HepG2 (cell line): ENCODE measurements around the gene NEURL1B. TPM values are rescaled to one million over a fixed set of nuclear protein-coding genes. Genes with fewer than 3 reads are reported as not detected.
A peak's percentile ranks its signal among the peaks of the same experiment; 100 is the strongest.

Source experiments
- ATAC-seq: fragments of 200-7000 bp; cut with Tn5 transposase; 3 replicates; pipeline ENCODE4 v1.9.1; 2020; ENCODE audit warnings: mild to moderate bottlenecking, moderate library complexity
- BruUV-seq: library from RNA; stranded (reverse); fragments of 400-500 nt; replicated peaks from 2 replicates; lab custom pipeline; 2021; lab: Mats Ljungman, UMichigan
- CTCF ChIA-PET: fragments of 300-600 bp; formaldehyde crosslinking; extraction: SDS; loops from one replicate; lab custom pipeline; 2021; ENCODE audit warnings: low total read pairs, inconsistent platforms, low intra/inter-chr PET ratio; lab: Yijun Ruan, JAX
- POLR2A ChIA-PET: fragments of 350-600 bp; sonication (Branson Sonifier 250); formaldehyde crosslinking; loops from one replicate; lab custom pipeline; 2020; ENCODE audit warnings: antibody characterized with exemption, inconsistent platforms; lab: Yijun Ruan, JAX
- DNase-seq: peaks from one replicate; pipeline ENCODE4 v3.0.0-alpha.2; 2015; ENCODE audit warnings: low spot score
- FAIRE-seq: peaks from 3 replicates; lab custom pipeline; 2011; peaks lifted over from hg19 to GRCh38; lab: Jason Lieb, UNC
- H2AFZ ChIP-seq: one replicate; pipeline ENCODE4 v1.6.1; 2011; ENCODE audit warnings: low read length, inconsistent platforms
- H3K27ac ChIP-seq: fragments of 300-600 bp; 3 replicates; pipeline ENCODE4 v1.8.0; 2011; ENCODE audit warnings: mixed run types, mild to moderate bottlenecking, mixed read lengths, low read length, inconsistent platforms; ENCODE audit not compliant: insufficient read depth; ENCODE audit errors: extremely low read length
- H3K27me3 ChIP-seq, 2 experiments: fragments of 200-600 bp in 1 of 2; 2 replicates in 1 of 2; 3 replicates in 1 of 2; pipeline versions ENCODE4 v1.6.0 to v1.8.0; 2011; ENCODE audit warnings: low read length in 2 of 2, mild to moderate bottlenecking in 2 of 2, moderate library complexity in 2 of 2, inconsistent platforms in 1 of 2; ENCODE audit not compliant: insufficient read depth in 2 of 2, control insufficient read depth in 1 of 2
- H3K36me3 ChIP-seq, 2 experiments: fragments of 200-600 bp in 1 of 2; replicated peaks in 1 of 2; 2 replicates in 1 of 2; 3 replicates in 1 of 2; pipeline versions ENCODE4 v1.5.1 to v1.8.0; 2011; ENCODE audit warnings: low read length in 2 of 2, inconsistent platforms in 1 of 2; ENCODE audit not compliant: insufficient read depth in 2 of 2, control insufficient read depth in 1 of 2
- H3K4me1 ChIP-seq: 2 replicates; pipeline ENCODE4 v1.5.1; 2012; ENCODE audit warnings: low read length, inconsistent platforms; ENCODE audit not compliant: insufficient read depth
- H3K4me2 ChIP-seq: 2 replicates; pipeline ENCODE4 v1.6.0; 2011; ENCODE audit warnings: low read depth, low read length, inconsistent platforms
- H3K4me3 ChIP-seq, 3 experiments: fragments of 200-600 bp in 1 of 3; sonication (generic), shearing (Covaris generic) in 1 of 3; replicated peaks in 1 of 3; 2 replicates each; pipeline ENCODE4 v1.5.1; 2011 to 2016; ENCODE audit warnings: low read length in 3 of 3, inconsistent platforms in 2 of 3, low read depth in 2 of 3, mild to moderate bottlenecking in 2 of 3, control low read depth in 1 of 3, mixed read lengths in 1 of 3; ENCODE audit not compliant: insufficient read depth in 1 of 3
- H3K79me2 ChIP-seq: one replicate; pipeline ENCODE4 v1.6.1; 2011; ENCODE audit warnings: low read length, inconsistent platforms; ENCODE audit not compliant: insufficient read depth
- H3K9ac ChIP-seq: 2 replicates; pipeline ENCODE4 v1.6.0; 2011; ENCODE audit warnings: mild to moderate bottlenecking, low read depth, low read length, inconsistent platforms; ENCODE audit not compliant: insufficient read depth
- H3K9me3 ChIP-seq: 2 replicates; pipeline ENCODE4 v1.5.1; 2012; ENCODE audit warnings: mild to moderate bottlenecking, low read length
- H4K20me1 ChIP-seq: 2 replicates; pipeline ENCODE4 v1.6.0; 2011; ENCODE audit warnings: inconsistent platforms, mild to moderate bottlenecking, low read length, moderate library complexity; ENCODE audit not compliant: insufficient read depth
- EEA1 ChIP-seq: sonication (generic); formaldehyde crosslinking; IDR thresholded peaks from 2 replicates; pipeline ENCODE4 v1.5.1; 2020; ENCODE audit warnings: mild to moderate bottlenecking, missing genetic modification reagents, borderline replicate concordance
- GMEB2 ChIP-seq: IDR thresholded peaks from 2 replicates; pipeline ENCODE4 v1.6.1; 2016; ENCODE audit warnings: missing biosample characterization, missing genetic modification reagents, low read depth
- HOXD1 ChIP-seq: sonication (generic); formaldehyde crosslinking; IDR thresholded peaks from 2 replicates; pipeline ENCODE4 v1.5.0; 2020; ENCODE audit warnings: missing genetic modification reagents
- NFKB2 ChIP-seq: sonication (generic); formaldehyde crosslinking; IDR thresholded peaks from 2 replicates; pipeline ENCODE4 v1.4.0; 2020; ENCODE audit warnings: missing genetic modification reagents, borderline replicate concordance
- ZBTB26 ChIP-seq: IDR thresholded peaks from 2 replicates; pipeline ENCODE4 v1.6.1; 2016; ENCODE audit warnings: missing compliant biosample characterization, missing genetic modification reagents, borderline replicate concordance
- ZFP36L2 ChIP-seq: sonication (generic); formaldehyde crosslinking; IDR thresholded peaks from 2 replicates; pipeline ENCODE4 v1.4.0; 2020; ENCODE audit warnings: missing genetic modification reagents
- ZNF646 ChIP-seq: sonication (generic); formaldehyde crosslinking; IDR thresholded peaks from 2 replicates; pipeline ENCODE4 v1.9.0; 2021; ENCODE audit warnings: mild to moderate bottlenecking, missing genetic modification reagents
- WGBS: methylation state at CpG from one replicate; pipeline ENCODE4 v1.1.6; 2017; ENCODE audit warnings: low lambda C conversion rate; 5-methylcytosine and 5-hydroxymethylcytosine counted together
- in situ Hi-C: cut with HindIII; loops from 2 replicates; pipeline ENCODE4 v1.10.0; 2017; ENCODE audit warnings: low pct_unique_long_range_greater_than_20kb; ENCODE audit not compliant: extremely low pct_ligation_motif_present
- intact Hi-C: fragments of 100-400 bp; cut with micrococcal nuclease; formaldehyde crosslinking; loops from one replicate; pipeline ENCODE4 v1.10.0; 2022; ENCODE audit not compliant: unreplicated experiment
- polyA plus RNA-seq, 8 experiments: library from polyadenylated mRNA; depleted of rRNA in 3 of 8; stranded (reverse) in 7 of 8; unstranded in 1 of 8; fragments of >200 nt; fragmentation: Illumina TruSeq in 4 of 8; extraction: Trizol in 4 of 8; gene quantifications; 2 replicates each; pipeline versions ENCODE4 v1.2.1 to v1.2.3, GENCODE V29; 2011 to 2016; ENCODE audit warnings: low read depth in 4 of 8, missing spikeins in 1 of 8, mixed read lengths in 1 of 8; ENCODE audit not compliant: insufficient read depth in 1 of 8
- total RNA-seq, 5 experiments: library from RNA; depleted of rRNA; stranded (reverse); fragments of >200 nt; fragmentation: Illumina TruSeq; extraction: Trizol; gene quantifications; 2 replicates each; pipeline ENCODE4 v1.2.3, GENCODE V29; 2016; ENCODE audit warnings: low read depth in 1 of 5

NEURL1B gene
- total and polyA plus RNA-seq, 2 of the 13 experiments (the other 11 are each of a cell fraction or from before 2014, with no cell fraction given) = 0.09 to 0.13 TPM

- no peak for DNase-seq
- Histone ChIP-seq H3K27ac (no peak overlapping the region), H3K4me1 (no peaks in the 10 kb centered on the region), H3K27me3 (peaks cover 6 to 9% of the 10 kb centered on the region in 2 experiments; a peak in 3 of 5 replicates), H3K79me2 (no peaks in the 10 kb centered on the region), H3K9me3 (no peaks in the 10 kb centered on the region), H3K4me3 (no peak overlapping the region), H3K9ac (no peak overlapping the region), H2AFZ (no peak overlapping the region), H4K20me1 (no peaks in the 10 kb centered on the region), H3K36me3 (no peaks in the 10 kb centered on the region), H3K4me2 (no peak overlapping the region)
- 75% methylated on average over 6 of the region's 7 CpGs for WGBS
- BruUV-seq = no TSS peak
- TF ChIP-seq EEA1 = no peak
- TF ChIP-seq GMEB2 (CRISPR knock-in tag) = no peak
- TF ChIP-seq ZBTB26 = no peak
- peak; percentile 57 for TF ChIP-seq ZNF646 (CRISPR knock-in tag)
- TF ChIP-seq NFKB2 (CRISPR knock-in tag) = no peak
- no peak for TF ChIP-seq HOXD1
- no peak for TF ChIP-seq ZFP36L2 (CRISPR knock-in tag)
- intact Hi-C loops = no loop called here
- no peak for ATAC-seq
- peak; percentile 51 for FAIRE-seq
- ChIA-PET CTCF (no interaction called here), POLR2A (no interaction called here)
- in situ Hi-C loops = no loop called here
Observed at GRCh38 chr5:172596638-172597231, 44.3 kb upstream of the NEURL1B start.
